ENCODE results near the gene OSBPL9.
A peak's percentile ranks its signal among the peaks of the same experiment; 100 is the strongest.
"Not testable (repeated sequence)": the region's sequence is repeated elsewhere in the genome, so short reads cannot be mapped to it uniquely, and the experiment has no call there.

Gene OSBPL9

GRCh38 chr1:51616903-51617708 is at the start of gene OSBPL9:
Gene OSBPL9, plus strand, starts transcription at chr1:51617092. Its CDS starts 19 bp downstream, at chr1:51617111.
- DNase-seq = peak; percentile 64

DNA sequence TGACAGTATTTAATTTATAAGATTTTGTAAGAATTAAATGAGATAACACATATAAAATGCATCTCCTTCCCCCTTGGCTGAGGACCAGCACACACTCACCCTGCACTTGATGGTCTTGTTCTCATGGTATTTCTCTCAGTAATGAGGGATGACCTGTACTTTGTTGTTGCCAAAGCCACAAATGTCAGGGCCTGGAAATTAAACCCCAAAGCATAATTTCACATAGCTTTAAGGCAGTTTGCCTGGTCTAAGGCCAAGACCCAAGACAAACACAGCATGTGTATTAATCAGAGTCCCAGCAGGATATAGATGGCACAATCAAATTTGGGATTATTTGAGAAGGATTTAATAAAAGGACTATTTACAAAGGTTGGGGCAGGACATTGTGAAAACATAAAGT is 49.2 kb upstream of the OSBPL9 start:
- DNase-seq = no peak

DNA sequence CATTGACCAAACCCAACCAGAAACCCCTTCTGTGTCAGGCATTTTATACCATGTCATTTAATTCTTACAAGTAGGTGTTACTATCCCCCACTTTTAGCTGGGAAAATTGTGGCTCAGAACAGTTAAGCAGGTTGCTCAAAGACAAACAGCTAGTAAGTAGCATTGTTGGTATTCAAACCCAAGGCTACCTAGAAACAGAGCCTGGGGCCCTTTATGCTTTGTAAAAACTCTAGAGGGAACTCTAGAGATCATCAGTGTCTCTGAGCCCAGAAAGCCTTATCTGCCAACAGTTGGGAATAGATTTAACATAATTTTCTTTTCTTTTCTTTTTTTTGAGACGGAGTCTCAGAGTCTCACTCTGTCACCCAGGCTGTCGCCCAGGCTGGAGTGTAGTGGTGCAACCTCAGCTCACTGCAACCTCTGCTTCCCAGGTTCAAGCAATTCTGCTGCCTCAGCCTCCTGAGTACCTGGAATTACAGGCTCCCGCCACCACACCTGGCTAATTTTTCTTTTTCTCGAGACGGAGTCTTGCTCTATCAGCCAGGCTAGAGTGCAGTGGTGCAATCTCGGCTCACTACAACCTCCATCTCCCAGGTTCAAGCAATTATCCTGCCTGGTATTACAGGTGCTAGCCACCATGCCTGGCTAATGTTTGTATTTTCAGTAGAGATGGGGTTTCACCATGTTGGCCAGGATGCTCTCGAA is 48.5 kb upstream of the OSBPL9 start:
- DNase-seq = no peak

DNA sequence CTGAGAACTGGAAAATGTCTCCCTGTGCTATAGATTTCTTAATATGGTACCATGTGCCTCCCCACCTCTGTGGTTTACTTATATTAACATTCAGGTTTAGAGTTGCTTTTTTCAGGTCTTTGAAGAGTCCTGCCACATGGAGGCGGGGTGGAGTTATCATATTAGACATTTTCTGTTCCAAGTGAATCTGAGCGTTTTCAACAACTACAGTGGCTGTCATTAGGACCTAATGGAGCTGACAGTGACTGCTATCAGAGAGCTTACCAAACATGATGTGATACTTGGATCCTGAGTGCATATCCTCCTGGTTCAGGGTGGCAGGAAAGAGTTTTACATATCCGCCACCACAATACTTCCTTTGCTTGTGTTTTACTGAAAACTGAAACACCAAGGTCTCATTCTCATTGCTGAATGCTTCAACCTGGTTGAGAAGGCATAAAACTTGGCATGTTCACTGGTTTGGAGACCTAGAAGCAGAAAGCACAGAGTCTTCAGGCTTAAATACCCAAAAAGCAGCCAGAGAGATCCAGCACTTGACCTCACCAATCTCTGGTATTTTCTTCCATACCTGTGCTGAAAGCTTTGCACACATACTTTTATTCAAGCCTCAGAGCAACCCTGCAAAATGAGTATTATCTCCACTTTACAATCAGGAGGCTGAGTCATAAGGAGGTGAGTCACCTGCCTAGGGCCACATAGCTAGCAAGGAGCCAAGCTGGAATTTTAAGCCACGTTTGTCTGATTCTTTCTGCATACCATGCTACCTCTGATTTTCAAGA is 47.4 kb upstream of the OSBPL9 start:
- no peak for DNase-seq

GRCh38 chr1:51570063-51570710 is 46.7 kb upstream of the OSBPL9 start:
- DNase-seq = no peak

DNA sequence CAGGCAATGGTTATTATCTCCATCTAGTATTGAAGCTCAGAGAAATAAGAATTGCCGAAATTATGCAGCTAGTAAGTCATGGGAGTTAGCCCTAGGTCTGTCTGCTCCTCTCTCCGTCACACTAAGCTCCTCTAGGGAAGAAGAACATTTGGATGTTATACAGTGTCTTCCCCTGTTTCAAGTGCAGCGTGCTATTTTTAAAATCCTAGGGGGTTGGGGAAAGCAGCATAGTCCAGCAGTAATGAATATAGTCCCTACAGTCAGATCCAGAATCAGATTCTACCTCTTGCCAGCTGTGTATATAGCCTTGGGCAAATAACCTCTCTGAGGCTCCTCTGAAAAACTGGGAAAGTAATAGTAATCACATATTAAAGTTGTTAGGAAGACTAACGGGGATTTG is 44.5 kb upstream of the OSBPL9 start:
- DNase-seq = no peak

GRCh38 chr1:51574796-51575195 is 42.1 kb upstream of the OSBPL9 start:
- no peak for DNase-seq

- DNase-seq = no peak
Observed at GRCh38 chr1:51575406-51576084, 41.3 kb upstream of the OSBPL9 start.

DNA sequence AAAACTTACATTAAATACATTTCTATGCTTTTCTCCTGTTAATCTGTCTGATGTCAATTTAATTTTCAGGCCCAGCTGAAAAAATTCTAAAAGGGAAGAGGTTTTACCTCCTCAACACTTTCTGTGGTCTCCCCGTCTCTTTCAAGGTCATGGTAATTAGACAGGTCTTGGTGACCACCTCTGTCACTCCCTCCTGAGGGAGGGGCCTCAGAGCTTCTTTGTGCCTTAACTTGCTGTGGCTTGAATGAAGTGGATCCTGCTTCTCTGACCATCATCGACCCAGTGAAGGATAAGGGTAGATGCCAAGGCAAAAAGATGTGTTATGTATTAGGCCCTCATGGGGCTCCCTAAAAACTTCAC is 40.8 kb upstream of the OSBPL9 start:
- no peak for DNase-seq

GRCh38 chr1:51576923-51577322 is 40.0 kb upstream of the OSBPL9 start:
- no peak for DNase-seq

DNA sequence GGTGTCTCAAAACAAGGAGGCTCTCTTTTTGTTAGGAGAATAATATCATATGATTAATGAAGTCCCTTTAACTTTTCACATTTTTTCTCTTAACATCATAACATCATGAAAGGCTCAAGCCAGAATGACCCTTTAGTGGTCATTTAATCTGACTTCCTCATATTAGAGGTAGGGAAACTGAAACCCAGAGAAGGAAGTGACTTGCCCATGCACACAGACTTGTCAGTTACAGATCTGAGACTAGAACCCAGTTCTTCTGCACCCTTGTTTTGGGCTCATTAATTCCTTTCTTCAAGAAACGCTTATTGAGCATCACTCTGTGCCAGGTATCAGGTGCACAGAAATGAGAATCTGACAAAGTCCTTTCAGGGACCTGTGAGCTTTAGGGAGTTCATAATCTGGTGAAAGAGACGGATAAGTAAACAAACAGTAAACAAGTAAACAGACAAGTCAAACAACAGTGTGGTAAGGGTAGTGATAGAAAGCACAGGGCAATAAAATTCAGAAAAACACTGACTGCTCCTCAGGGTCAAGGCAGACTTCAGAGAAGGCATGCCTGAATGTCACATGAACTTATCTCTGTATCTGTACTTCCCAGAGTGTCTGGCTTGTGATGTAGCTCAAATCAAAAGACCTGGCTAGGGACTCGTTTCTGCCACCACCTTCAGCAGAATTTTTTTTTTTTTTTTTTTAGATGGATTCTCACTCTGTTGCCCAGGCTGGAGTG is 38.3 kb upstream of the OSBPL9 start:
- DNase-seq = no peak

DNA sequence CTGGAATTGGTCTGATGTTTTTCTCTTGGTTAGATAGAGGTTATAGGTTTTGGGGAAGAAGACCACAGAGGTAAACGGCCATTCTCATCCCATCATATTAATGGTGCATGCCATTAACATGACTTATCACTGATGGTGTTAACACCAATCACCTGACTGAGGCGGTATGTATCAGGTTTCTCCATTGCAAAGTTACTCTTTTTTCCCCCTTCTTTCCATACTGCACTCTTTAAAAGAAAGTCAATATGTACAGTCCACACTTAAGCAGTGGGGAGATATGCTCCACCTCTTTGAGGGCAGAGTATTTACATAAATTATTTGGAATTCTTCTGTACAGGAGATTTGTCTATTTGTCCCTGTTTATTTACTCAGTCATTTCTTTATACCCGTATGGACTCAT is 35.7 kb upstream of the OSBPL9 start:
- DNase-seq = no peak

DNA sequence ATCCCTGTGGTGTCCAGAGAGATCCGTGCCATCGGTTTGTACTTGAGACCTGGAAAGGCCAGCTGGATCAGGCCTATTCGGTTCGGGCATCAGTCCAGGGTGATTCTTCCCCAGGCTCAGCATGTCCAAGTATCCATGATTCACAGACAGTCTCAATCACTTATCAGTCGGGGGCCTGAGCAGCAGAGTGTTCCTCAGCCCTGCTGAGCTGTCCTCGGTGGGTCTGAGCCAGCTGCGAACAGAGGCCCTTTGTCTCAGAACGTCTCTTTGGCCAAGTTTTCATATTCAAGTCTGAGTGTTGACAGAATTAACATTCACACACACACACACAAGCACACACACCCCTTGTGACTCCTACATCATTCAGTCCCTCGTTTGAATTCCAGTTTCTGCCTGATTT is 33.4 kb upstream of the OSBPL9 start:
- DNase-seq = no peak

DNA sequence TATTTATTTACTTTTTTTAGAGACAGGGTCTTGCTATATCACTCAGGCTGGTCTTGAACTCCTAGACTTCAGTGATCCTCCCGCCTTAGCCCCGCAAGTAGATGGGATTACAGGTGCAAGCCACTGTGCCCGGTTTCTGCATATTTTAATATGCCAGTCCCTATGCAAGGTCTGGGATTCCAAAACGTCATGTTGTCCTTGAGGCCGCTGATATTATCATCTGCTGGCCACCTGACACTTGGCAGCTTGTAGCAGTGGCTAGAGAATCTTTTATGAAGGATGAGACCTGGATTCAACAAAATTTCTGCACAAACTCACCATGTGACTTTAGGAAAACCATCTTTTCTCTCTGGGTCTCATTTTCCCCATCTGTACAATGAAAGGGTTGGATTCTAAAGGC is 32.9 kb upstream of the OSBPL9 start:
- no peak for DNase-seq

GRCh38 chr1:51592711-51593110 is 24.2 kb upstream of the OSBPL9 start:
- no peak for DNase-seq

DNA sequence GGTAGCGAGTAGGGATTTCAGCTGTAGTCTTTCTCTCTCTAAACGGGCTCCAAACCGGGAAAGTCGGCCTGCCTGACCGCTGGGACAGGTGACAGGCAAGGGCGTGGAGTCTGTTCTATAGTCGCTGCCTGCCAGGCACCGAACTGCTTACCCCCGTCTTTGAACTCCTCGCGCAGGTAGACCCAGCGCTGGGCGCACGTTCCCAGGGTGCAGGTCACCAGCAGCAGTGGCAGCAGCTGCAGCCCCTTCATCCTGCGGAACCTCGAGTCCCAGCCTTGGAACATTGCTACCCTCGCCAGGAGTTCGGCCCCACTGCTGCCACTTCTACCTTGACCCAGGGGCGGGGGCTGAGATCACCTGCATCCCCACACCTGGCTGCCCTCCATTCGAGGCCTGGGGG is 22.2 kb upstream of the OSBPL9 start:
- DNase-seq = no peak

DNA sequence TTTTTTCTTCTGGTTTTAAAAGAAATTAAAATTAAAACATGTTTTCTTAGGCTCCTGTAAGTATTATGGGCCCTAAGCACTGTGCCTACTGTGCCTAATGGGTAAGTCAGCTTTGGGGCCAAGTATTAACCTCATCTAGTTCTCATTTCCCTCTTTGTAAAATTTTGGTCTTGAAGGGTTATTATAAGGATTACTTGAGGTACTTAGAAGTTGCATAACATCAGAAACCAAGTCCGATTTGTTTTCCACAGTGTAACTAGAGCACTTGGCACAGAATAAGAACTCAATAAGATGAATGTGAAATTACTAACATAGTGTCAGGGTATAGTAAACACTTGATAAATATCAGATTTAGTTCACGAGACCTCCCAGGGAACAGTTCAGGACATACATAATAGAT is 16.4 kb upstream of the OSBPL9 start:
- no peak for DNase-seq

GRCh38 chr1:51600965-51601364 is 15.9 kb upstream of the OSBPL9 start:
- DNase-seq = no peak

- DNase-seq = no peak
Observed at GRCh38 chr1:51605961-51606723, 10.8 kb upstream of the OSBPL9 start.

DNA sequence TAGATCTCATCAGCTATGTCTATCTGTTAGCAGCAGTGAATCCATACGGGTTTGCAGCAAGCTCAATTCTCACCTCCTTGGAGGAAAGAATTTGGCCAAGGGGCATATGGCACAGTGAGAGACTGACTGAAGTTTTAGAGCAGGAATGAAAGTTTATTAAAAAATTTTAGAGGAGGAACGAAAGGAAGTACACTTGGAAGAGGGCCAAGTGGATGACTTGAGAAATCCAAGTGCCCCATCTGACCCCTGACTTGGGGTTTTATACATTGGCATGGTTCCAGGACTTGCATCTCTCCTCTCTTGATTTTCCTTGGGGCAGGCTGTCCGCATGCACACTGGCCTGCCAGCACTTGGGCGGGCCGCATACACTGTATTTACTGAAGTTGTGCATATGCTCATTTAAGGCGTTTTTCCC is 9.2 kb upstream of the OSBPL9 start:
- DNase-seq = no peak

DNA sequence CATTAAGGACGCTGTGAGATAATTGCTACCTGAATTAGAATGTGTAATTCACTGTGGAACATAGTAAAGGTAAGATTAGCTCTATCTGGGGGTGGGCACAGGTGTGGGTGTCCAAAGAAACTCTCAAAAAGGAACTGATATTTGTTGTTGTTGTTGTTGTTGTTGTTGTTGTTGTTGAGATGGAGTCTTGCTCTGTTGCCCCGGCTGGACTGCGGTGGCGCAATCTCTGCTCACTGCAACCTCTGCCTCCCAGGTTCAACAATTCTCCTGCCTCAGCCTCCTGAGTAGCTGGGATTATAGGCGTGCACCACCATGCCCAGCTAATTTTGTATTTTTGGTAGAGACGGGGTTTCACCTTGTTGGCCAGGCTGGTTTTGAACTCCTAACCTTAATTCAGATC is 6.8 kb upstream of the OSBPL9 start:
- not testable (repeated sequence) for DNase-seq

Measured in NCI-H1417 treated with DMSO at 0.1 percent for 48 hours (cell line).